OCI-LY3 (cell line): ENCODE results near the gene MAP3K19.

Experiments used
- H2AFZ ChIP-seq: fragments of 200-600, 300-600 bp; shearing (Covaris generic); 2 replicates; pipeline ENCODE4 v1.6.0; 2014; ENCODE audit warnings: antibody characterized with exemption, low read depth, low read length
- H3K27ac ChIP-seq: fragments of 200-600, 300-600 bp; sonication (generic); 2 replicates; pipeline ENCODE4 v1.5.1; 2014; ENCODE audit warnings: mild to moderate bottlenecking, low read length, moderate library complexity, mixed read lengths
- H3K27me3 ChIP-seq: fragments of 200-600, 300-600 bp; sonication (generic); 2 replicates; pipeline ENCODE4 v1.6.1; 2014; ENCODE audit warnings: low read depth, low read length, mixed read lengths
- H3K36me3 ChIP-seq: fragments of 200-600, 300-600 bp; sonication (generic); replicated peaks from 2 replicates; pipeline ENCODE3; 2014; ENCODE audit warnings: low read depth, low read length, mixed read lengths
- H3K4me1 ChIP-seq: fragments of 300-600, 200-600 bp; sonication (generic); 2 replicates; pipeline ENCODE4 v1.6.1; 2014; ENCODE audit warnings: low read length, mixed read lengths
- H3K4me2 ChIP-seq: fragments of 200-600, 300-600 bp; sonication (generic); 2 replicates; pipeline ENCODE4 v1.6.1; 2014; ENCODE audit warnings: low read length, mixed read lengths
- H3K4me3 ChIP-seq: fragments of 300-600, 200-600 bp; sonication (generic); 2 replicates; pipeline ENCODE4 v1.5.1; 2014; ENCODE audit warnings: antibody characterized with exemption, mild to moderate bottlenecking, low read length, moderate library complexity
- H3K79me2 ChIP-seq: fragments of 300-600, 200-600 bp; shearing (Covaris generic); 2 replicates; pipeline ENCODE4 v1.6.1; 2014; ENCODE audit warnings: mild to moderate bottlenecking, low read length, mixed read lengths
- H3K9ac ChIP-seq: fragments of 300-600, 200-600 bp; shearing (Covaris generic); 2 replicates; pipeline ENCODE4 v1.6.0; 2014; ENCODE audit warnings: mild to moderate bottlenecking, low read length, moderate library complexity
- H3K9me3 ChIP-seq: fragments of 200-600, 300-600 bp; shearing (Covaris generic); 2 replicates; pipeline ENCODE4 v1.6.1; 2014; ENCODE audit warnings: low read length, mixed read lengths; ENCODE audit not compliant: insufficient read depth
- H4K20me1 ChIP-seq: fragments of 200-600, 300-600 bp; sonication (generic); 2 replicates; pipeline ENCODE4 v1.6.1; 2016; ENCODE audit warnings: low read length, mixed read lengths; ENCODE audit not compliant: insufficient read depth
- CTCF ChIP-seq: fragments of 200-600, 300-600 bp; sonication (generic); IDR thresholded peaks from 2 replicates; pipeline ENCODE4 v1.5.1; 2014; ENCODE audit warnings: antibody characterized with exemption, low read length, low read depth
- EZH2phosphoT487 ChIP-seq: fragments of 200-600 bp; shearing (Covaris generic); IDR thresholded peaks from 2 replicates; pipeline ENCODE4 v1.6.1; 2018; ENCODE audit warnings: antibody characterized with exemption, mixed run types, low read depth

Gene MAP3K19

GRCh38 chr2:135047300-135047699, at the start of gene MAP3K19:
Gene MAP3K19, minus strand, starts transcription at chr2:135047447. Its CDS starts 22,800 bp downstream, at chr2:135024647.
- Histone ChIP-seq H3K4me2 (no peak within 1 kb of the TSS), H3K4me1 (no peaks in the 10 kb centered on the region), H3K27ac (no peak within 1 kb of the TSS), H2AFZ (no peak within 1 kb of the TSS), H3K9ac (no peak within 1 kb of the TSS), H3K27me3 (peaks cover 10% of the 10 kb centered on the region; the same call in 1 of the 2 replicates), H3K36me3 (no peaks in the 10 kb centered on the region), H3K4me3 (no peak within 1 kb of the TSS), H3K9me3 (no peaks in the 10 kb centered on the region), H3K79me2 (peaks cover 2% of the 10 kb centered on the region), H4K20me1 (no peaks in the 10 kb centered on the region)
- TF ChIP-seq EZH2phosphoT487 (no peak), CTCF (no peak)

GRCh38 chr2:135096665-135097446, 49.6 kb upstream of the MAP3K19 start:
- H3K27ac ChIP-seq, result no peak overlapping the region

GRCh38 chr2:135095591-135095990, 48.3 kb upstream of the MAP3K19 start:
- Histone ChIP-seq H3K9ac (no peak overlapping the region), H2AFZ (no peak overlapping the region), H3K79me2 (no peaks in the 10 kb centered on the region), H3K27me3 (no peaks in the 10 kb centered on the region), H3K9me3 (no peaks in the 10 kb centered on the region), H4K20me1 (no peaks in the 10 kb centered on the region), H3K27ac (no peak overlapping the region), H3K4me3 (no peak overlapping the region), H3K36me3 (peaks cover 11% of the 10 kb centered on the region), H3K4me1 (no peaks in the 10 kb centered on the region), H3K4me2 (no peak overlapping the region)
- no peak for TF ChIP-seq EZH2phosphoT487
- TF ChIP-seq CTCF, result no peak

More at GRCh38 chr2:135096665-135097446, 49.6 kb upstream of the MAP3K19 start:
- H2AFZ ChIP-seq, result no peak overlapping the region
- H3K36me3 ChIP-seq, result peaks cover 11% of the 10 kb centered on the region
- no peaks in the 10 kb centered on the region for H3K9me3 ChIP-seq
- no peak overlapping the region for H3K4me3 ChIP-seq
- no peaks in the 10 kb centered on the region for H3K79me2 ChIP-seq
- TF ChIP-seq CTCF (no peak), EZH2phosphoT487 (no peak)
- no peaks in the 10 kb centered on the region for H4K20me1 ChIP-seq
- no peak overlapping the region for H3K4me2 ChIP-seq
- H3K27me3 ChIP-seq, result no peaks in the 10 kb centered on the region
- no peaks in the 10 kb centered on the region for H3K4me1 ChIP-seq
- no peak overlapping the region for H3K9ac ChIP-seq

- Histone ChIP-seq H2AFZ (no peak overlapping the region), H3K9me3 (no peaks in the 10 kb centered on the region), H3K4me1 (no peaks in the 10 kb centered on the region), H3K9ac (no peak overlapping the region), H3K27me3 (no peaks in the 10 kb centered on the region), H3K27ac (no peak overlapping the region), H3K79me2 (no peaks in the 10 kb centered on the region), H3K4me3 (no peak overlapping the region), H3K36me3 (peaks cover 11% of the 10 kb centered on the region), H3K4me2 (no peak overlapping the region), H4K20me1 (no peaks in the 10 kb centered on the region)
- TF ChIP-seq CTCF (no peak), EZH2phosphoT487 (no peak)
Observed at GRCh38 chr2:135094508-135094907, 47.3 kb upstream of the MAP3K19 start.
